SJSA1 (cell line): ENCODE data around the gene CDH1. TPM values are rescaled to one million over a fixed set of nuclear protein-coding genes. Genes with fewer than 3 reads are reported as not detected.

Experiments used
- total RNA-seq: library from RNA; depleted of rRNA; stranded (reverse); fragments of >200 nt; shearing (Covaris generic); gene quantifications from 2 replicates; pipeline ENCODE4 v1.2.3, GENCODE V29; 2014; rRNA removed

Gene CDH1
- total RNA-seq, 1 experiment from 2014 or later: 0.03 TPM

Other genes with a start within 250 kb of the CDH1 start
- 14.4 and 18.2 TPM in 2 replicates for gene ZFP90, start 198.0 kb upstream of the CDH1 start, total RNA-seq
- 0.34 and 4.9 TPM in 2 replicates for gene CDH3, start 92.0 kb upstream of the CDH1 start, total RNA-seq
- gene TANGO6, start 106.2 kb downstream of the CDH1 start, total RNA-seq: 17.1 and 18.1 TPM in 2 replicates